HCT116 (cell line): ENCODE data around the gene CTNNA2. TPM values are rescaled to one million over a fixed set of nuclear protein-coding genes. Genes with fewer than 3 reads are reported as not detected.

Source experiments
- ATAC-seq: fragments of 200-7000 bp; cut with Tn5 transposase; 2 replicates; pipeline ENCODE4 v1.9.1; 2020; ENCODE audit warnings: mild to moderate bottlenecking, moderate library complexity
- BruUV-seq: library from RNA; stranded (reverse); fragments of 400-500 nt; replicated peaks from 2 replicates; lab custom pipeline; 2021; lab: Mats Ljungman, UMichigan
- CTCF ChIA-PET: fragments of 300-600 bp; sonication (Branson Sonifier 250); formaldehyde crosslinking; loops from one replicate; lab custom pipeline; 2021; ENCODE audit warnings: antibody characterized with exemption; lab: Charles Lee
- POLR2A ChIA-PET: fragments of 300-600, 350-600 bp; sonication (Branson Sonifier 250); formaldehyde crosslinking; loops from one replicate; lab custom pipeline; 2021; ENCODE audit warnings: antibody characterized with exemption; lab: Charles Lee
- RAD21 ChIA-PET, 2 experiments: fragments of 300-600 bp; sonication (Branson Sonifier 250); formaldehyde crosslinking; loops; one replicate each; lab custom pipeline; 2023; ENCODE audit warnings: low total read pairs in 2 of 2; ENCODE audit not compliant: uncharacterized antibody in 2 of 2, unreplicated experiment in 2 of 2, low non-redundant PET in 1 of 2; lab: Charles Lee
- DNase-seq: peaks from one replicate; pipeline ENCODE4 v3.0.0-alpha.2; 2010; ENCODE audit warnings: low read depth, low spot score
- H2AFZ ChIP-seq: fragments of 200-600 bp; shearing (Covaris generic), sonication (generic); 2 replicates; pipeline ENCODE4 v1.6.1; 2017; ENCODE audit warnings: low read depth, mixed run types, mixed read lengths, antibody characterized with exemption, low read length; ENCODE audit not compliant: poor library complexity, severe bottlenecking
- H3K27ac ChIP-seq: 2 replicates; pipeline ENCODE4 v1.5.1; 2012; ENCODE audit warnings: low read depth, low read length
- H3K27me3 ChIP-seq: fragments of 200-600 bp; sonication (generic); 2 replicates; pipeline ENCODE4 v1.6.1; 2016; ENCODE audit warnings: mixed run types, low read length, mixed read lengths; ENCODE audit not compliant: insufficient read depth
- H3K36me3 ChIP-seq, 2 experiments: fragments of 200-500 bp in 1 of 2; fragments of 200-600 bp in 1 of 2; sonication (Bioruptor generic) in 1 of 2; sonication (generic) in 1 of 2; 2 replicates each; pipeline versions ENCODE4 v1.5.1 to v1.6.1; 2014 to 2016; ENCODE audit warnings: low read length in 2 of 2, inconsistent platforms in 1 of 2, mixed read lengths in 1 of 2, mixed run types in 1 of 2; ENCODE audit not compliant: insufficient read depth in 2 of 2, control insufficient read depth in 1 of 2
- H3K4me1 ChIP-seq, 2 experiments: fragments of 200-600 bp in 1 of 2; sonication (generic) in 1 of 2; 2 replicates each; pipeline versions ENCODE4 v1.5.1 to v1.6.1; 2012 to 2017; ENCODE audit warnings: low read length in 2 of 2, inconsistent platforms in 1 of 2, mild to moderate bottlenecking in 1 of 2, mixed read lengths in 1 of 2, mixed run types in 1 of 2, moderate library complexity in 1 of 2; ENCODE audit not compliant: insufficient read depth in 2 of 2, control insufficient read depth in 1 of 2
- H3K4me2 ChIP-seq: fragments of 200-600 bp; sonication (generic); 2 replicates; pipeline ENCODE4 v1.6.1; 2017; ENCODE audit warnings: mixed run types, low read length, mixed read lengths
- H3K4me3 ChIP-seq, 2 experiments: fragments of 200-600 bp in 1 of 2; sonication (generic) in 1 of 2; replicated peaks in 1 of 2; 2 replicates each; pipeline ENCODE4 v1.5.1; 2011 to 2016; ENCODE audit warnings: low read length in 2 of 2, control low read depth in 1 of 2, low read depth in 1 of 2, mild to moderate bottlenecking in 1 of 2, mixed read lengths in 1 of 2, mixed run types in 1 of 2
- H3K79me2 ChIP-seq: fragments of 200-600 bp; sonication (generic); 2 replicates; pipeline ENCODE4 v1.6.1; 2017; ENCODE audit warnings: mild to moderate bottlenecking, mixed run types, low read length, moderate library complexity, mixed read lengths; ENCODE audit not compliant: insufficient read depth
- H3K9ac ChIP-seq: fragments of 200-600 bp; sonication (generic); 2 replicates; pipeline ENCODE4 v1.6.1; 2016; ENCODE audit warnings: low read length, mixed read lengths
- H3K9me2 ChIP-seq: fragments of 200-600 bp; sonication (generic), shearing (Covaris generic); 2 replicates; pipeline ENCODE4 v1.6.1; 2017; ENCODE audit warnings: mixed run types, mild to moderate bottlenecking, moderate library complexity; ENCODE audit not compliant: insufficient read depth
- H3K9me3 ChIP-seq, 2 experiments: fragments of 200-500 bp in 1 of 2; fragments of 200-600 bp in 1 of 2; sonication (Bioruptor generic) in 1 of 2; sonication (generic) in 1 of 2; 2 replicates each; pipeline ENCODE4 v1.6.1; 2014 to 2017; ENCODE audit warnings: low read length in 2 of 2, mixed read lengths in 2 of 2, inconsistent platforms in 1 of 2, low read depth in 1 of 2, mild to moderate bottlenecking in 1 of 2, mixed run types in 1 of 2, moderate library complexity in 1 of 2; ENCODE audit not compliant: control insufficient read depth in 1 of 2, insufficient read depth in 1 of 2
- H4K20me1 ChIP-seq: fragments of 200-600 bp; sonication (generic), shearing (Covaris generic); 2 replicates; pipeline ENCODE4 v1.6.1; 2017; ENCODE audit warnings: mixed run types, mild to moderate bottlenecking, moderate library complexity; ENCODE audit not compliant: insufficient read depth
- ATF3 ChIP-seq: IDR thresholded peaks from 2 replicates; pipeline ENCODE4 v1.6.1; 2012
- CEBPB ChIP-seq: IDR thresholded peaks from 2 replicates; pipeline ENCODE4 v1.6.1; 2012; ENCODE audit warnings: low read depth
- CTCF ChIP-seq, 3 experiments: fragments of 200-600 bp in 1 of 3; sonication (generic) in 1 of 3; IDR thresholded peaks in 2 of 3; conservative IDR thresholded peaks in 1 of 3; 2 replicates each; pipeline ENCODE4 v1.5.1; 2012 to 2017; ENCODE audit warnings: low read depth in 2 of 3, low read length in 2 of 3, antibody characterized with exemption in 1 of 3, borderline replicate concordance in 1 of 3, control low read depth in 1 of 3, mild to moderate bottlenecking in 1 of 3, mixed read lengths in 1 of 3, mixed run types in 1 of 3, moderate library complexity in 1 of 3; ENCODE audit not compliant: insufficient read depth in 1 of 3
- EGR1 ChIP-seq: IDR thresholded peaks from 2 replicates; pipeline ENCODE4 v1.6.1; 2012; ENCODE audit warnings: low read depth
- ELF1 ChIP-seq: IDR thresholded peaks from 2 replicates; pipeline ENCODE4 v1.6.1; 2012; ENCODE audit warnings: low read depth, borderline replicate concordance
- EZH2 ChIP-seq: fragments of 200-600 bp; sonication (generic); IDR thresholded peaks from 2 replicates; pipeline ENCODE4 v1.6.1; 2017; ENCODE audit warnings: antibody characterized with exemption, mixed run types
- FOSL1 ChIP-seq: IDR thresholded peaks from 2 replicates; pipeline ENCODE4 v1.6.1; 2012; ENCODE audit warnings: low read depth
- JUND ChIP-seq: IDR thresholded peaks from 2 replicates; pipeline ENCODE4 v1.6.1; 2012
- POLR2A ChIP-seq: IDR thresholded peaks from 2 replicates; pipeline ENCODE4 v1.7.0; 2011; ENCODE audit warnings: borderline replicate concordance; ENCODE audit not compliant: insufficient read depth, insufficient read length; ENCODE audit errors: extremely low read depth
- POLR2AphosphoS5 ChIP-seq: IDR thresholded peaks from 2 replicates; pipeline ENCODE4 v1.6.1; 2011; ENCODE audit warnings: mild to moderate bottlenecking, low read depth, low read length, moderate library complexity
- RAD21 ChIP-seq: IDR thresholded peaks from 2 replicates; pipeline ENCODE4 v1.6.1; 2012; ENCODE audit warnings: low read depth, mild to moderate bottlenecking
- SP1 ChIP-seq: IDR thresholded peaks from 2 replicates; pipeline ENCODE4 v1.6.1; 2012; ENCODE audit warnings: low read depth
- SRF ChIP-seq: IDR thresholded peaks from 2 replicates; pipeline ENCODE4 v1.6.1; 2012; ENCODE audit warnings: low read depth
- TCF7L2 ChIP-seq: IDR thresholded peaks from 2 replicates; pipeline ENCODE4 v1.7.0; 2011; ENCODE audit warnings: borderline replicate concordance, inconsistent platforms; ENCODE audit not compliant: insufficient read depth, insufficient read length; ENCODE audit errors: extremely low read depth
- YY1 ChIP-seq: IDR thresholded peaks from 2 replicates; pipeline ENCODE4 v1.6.1; 2011; ENCODE audit warnings: low read length, low read depth, moderate library complexity, mild to moderate bottlenecking; ENCODE audit not compliant: insufficient replicate concordance; ENCODE audit errors: extremely low read depth
- ZNF274 ChIP-seq: fragments of 200-500 bp; sonication (Bioruptor generic); IDR thresholded peaks from 2 replicates; pipeline ENCODE4 v1.6.1; 2014; ENCODE audit warnings: mild to moderate bottlenecking, low read depth, low read length, inconsistent platforms
- intact Hi-C: fragments of 100-400 bp; cut with micrococcal nuclease; formaldehyde crosslinking; loops from 2 replicates; pipeline ENCODE4 v1.10.0; 2022
- total RNA-seq: library from RNA; stranded (reverse); gene quantifications from one replicate; pipeline ENCODE4 v1.2.1, GENCODE V29; 2021; ENCODE audit not compliant: unreplicated experiment
- TF ChIP-seq, protein P1 (sequence below): IDR thresholded peaks from 2 replicates; pipeline ENCODE4 v1.6.1; 2012
- TF ChIP-seq, protein P2 (sequence below): IDR thresholded peaks from 2 replicates; pipeline ENCODE4 v1.6.1; 2011; ENCODE audit warnings: mild to moderate bottlenecking, low read length, moderate library complexity; ENCODE audit not compliant: insufficient replicate concordance; ENCODE audit errors: extremely low read depth

The CTNNA2 gene
- total RNA-seq, 1 experiment from 2014 or later: not detected

- no peaks in the 10 kb centered on the region for H3K36me3 ChIP-seq
- no peak overlapping the region for H3K27ac ChIP-seq
- no peak overlapping the region for H2AFZ ChIP-seq
- TF ChIP-seq EZH2 (no peak), ELF1 (no peak), POLR2A (no peak), SRF (no peak), JUND (no peak), YY1 (no peak), FOSL1 (no peak), RAD21 (no peak), EGR1 (no peak), TCF7L2 (no peak), SP1 (no peak), ATF3 (no peak), ZNF274 (no peak), CEBPB (no peak), CTCF (IDR thresholded peaks at IDR 0.05 in 2 of 3, conservative IDR thresholded peaks at IDR 0.05 in 1 of 3; ENCODE audit: borderline replicate concordance in 1 of 3, insufficient read depth in 1 of 3, low read depth in 2 of 3, low read length in 2 of 3) (no peak), POLR2AphosphoS5 (no peak)
- TF ChIP-seq, protein P1, sequence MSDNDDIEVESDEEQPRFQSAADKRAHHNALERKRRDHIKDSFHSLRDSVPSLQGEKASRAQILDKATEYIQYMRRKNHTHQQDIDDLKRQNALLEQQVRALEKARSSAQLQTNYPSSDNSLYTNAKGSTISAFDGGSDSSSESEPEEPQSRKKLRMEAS: no peak
- TF ChIP-seq, protein P2, sequence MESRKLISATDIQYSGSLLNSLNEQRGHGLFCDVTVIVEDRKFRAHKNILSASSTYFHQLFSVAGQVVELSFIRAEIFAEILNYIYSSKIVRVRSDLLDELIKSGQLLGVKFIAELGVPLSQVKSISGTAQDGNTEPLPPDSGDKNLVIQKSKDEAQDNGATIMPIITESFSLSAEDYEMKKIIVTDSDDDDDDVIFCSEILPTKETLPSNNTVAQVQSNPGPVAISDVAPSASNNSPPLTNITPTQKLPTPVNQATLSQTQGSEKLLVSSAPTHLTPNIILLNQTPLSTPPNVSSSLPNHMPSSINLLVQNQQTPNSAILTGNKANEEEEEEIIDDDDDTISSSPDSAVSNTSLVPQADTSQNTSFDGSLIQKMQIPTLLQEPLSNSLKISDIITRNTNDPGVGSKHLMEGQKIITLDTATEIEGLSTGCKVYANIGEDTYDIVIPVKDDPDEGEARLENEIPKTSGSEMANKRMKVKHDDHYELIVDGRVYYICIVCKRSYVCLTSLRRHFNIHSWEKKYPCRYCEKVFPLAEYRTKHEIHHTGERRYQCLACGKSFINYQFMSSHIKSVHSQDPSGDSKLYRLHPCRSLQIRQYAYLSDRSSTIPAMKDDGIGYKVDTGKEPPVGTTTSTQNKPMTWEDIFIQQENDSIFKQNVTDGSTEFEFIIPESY: no peak
- H3K79me2 ChIP-seq: no peaks in the 10 kb centered on the region
- no peak overlapping the region for H3K9ac ChIP-seq
- CTCF ChIA-PET: no interaction called here
- no peak overlapping the region for H3K4me3 ChIP-seq
- no peak for DNase-seq
- no TSS peak for BruUV-seq
- no peaks in the 10 kb centered on the region for H3K9me2 ChIP-seq
- no peaks in the 10 kb centered on the region for H3K27me3 ChIP-seq
- H3K4me2 ChIP-seq: no peak overlapping the region
- H3K9me3 ChIP-seq: peaks cover 10 to 22% of the 10 kb centered on the region in 2 experiments; a peak in 2 of 4 replicates
- POLR2A ChIA-PET: no interaction called here
- no peak for ATAC-seq
- H4K20me1 ChIP-seq: no peaks in the 10 kb centered on the region
- H3K4me1 ChIP-seq: no peaks in the 10 kb centered on the region
- RAD21 ChIA-PET: no interaction called here
- intact Hi-C loops: no loop called here
Measured at GRCh38 chr2:80186262-80186661, 673.4 kb downstream of the CTNNA2 start.
